Vagina (tissue), 2 donors: ENCODE data around the gene ZDHHC20. TPM values are rescaled to one million over a fixed set of nuclear protein-coding genes. Genes with fewer than 3 reads are reported as not detected.

ENCODE experiments used
- DNase-seq, 2 donors: peaks; one replicate each; pipeline ENCODE4 v3.0.0-alpha.2; 2017; ENCODE audit errors: extremely low spot score in 2 of 2
- H3K27ac ChIP-seq: fragments of 200-600 bp; sonication (generic); one replicate; pipeline ENCODE4 v1.5.1; 2019
- H3K27me3 ChIP-seq: fragments of 200-600 bp; sonication (generic); one replicate; pipeline ENCODE4 v1.5.1; 2019
- H3K36me3 ChIP-seq, 2 donors: fragments of 200-600 bp; sonication (generic); one replicate each; pipeline ENCODE4 v1.5.1; 2017 to 2019
- H3K4me1 ChIP-seq: fragments of 200-600 bp; sonication (generic); one replicate; pipeline ENCODE4 v1.5.1; 2019
- H3K4me3 ChIP-seq, 2 donors: fragments of 200-600 bp; sonication (generic); 1 replicate in 1 of 2; 2 replicates in 1 of 2; pipeline ENCODE4 v1.5.1; 2016 to 2019
- H3K9me3 ChIP-seq: fragments of 200-600 bp; sonication (generic); one replicate; pipeline ENCODE4 v1.5.1; 2019
- POLR2A ChIP-seq, 2 donors: fragments of 450-650 bp; IDR thresholded peaks; one replicate each; pipeline ENCODE4 v1.6.1; 2017; ENCODE audit warnings: antibody characterized with exemption in 2 of 2, mild to moderate bottlenecking in 2 of 2, moderate library complexity in 2 of 2
- POLR2AphosphoS5 ChIP-seq, 2 donors: sonication (generic); formaldehyde crosslinking; IDR thresholded peaks; one replicate each; pipeline ENCODE4 v1.9.0; 2017; ENCODE audit warnings: antibody characterized with exemption in 2 of 2, mild to moderate bottlenecking in 2 of 2, low read depth in 1 of 2; ENCODE audit not compliant: insufficient read depth in 1 of 2
- intact Hi-C: fragments of 100-400 bp; cut with DNase I; formaldehyde crosslinking; loops from one replicate; pipeline ENCODE4 v1.15.1; 2023
- total RNA-seq: library from RNA; depleted of rRNA; stranded (reverse); fragments of >200 nt; gene quantifications from one replicate; pipeline ENCODE4 v1.2.3, GENCODE V29; 2016
- TF ChIP-seq, protein P1 (sequence below), 3 experiments: fragments of 450-650 bp in 2 of 3; fragments of 200-600 bp in 1 of 3; sonication (generic) in 1 of 3; IDR thresholded peaks; one replicate each; pipeline ENCODE4 v1.5.1; 2017 to 2019; ENCODE audit warnings: antibody characterized with exemption in 3 of 3, mild to moderate bottlenecking in 2 of 3, moderate library complexity in 2 of 3

The ZDHHC20 gene
- total RNA-seq, 1 donor from 2014 or later: 54.8 TPM

DNA sequence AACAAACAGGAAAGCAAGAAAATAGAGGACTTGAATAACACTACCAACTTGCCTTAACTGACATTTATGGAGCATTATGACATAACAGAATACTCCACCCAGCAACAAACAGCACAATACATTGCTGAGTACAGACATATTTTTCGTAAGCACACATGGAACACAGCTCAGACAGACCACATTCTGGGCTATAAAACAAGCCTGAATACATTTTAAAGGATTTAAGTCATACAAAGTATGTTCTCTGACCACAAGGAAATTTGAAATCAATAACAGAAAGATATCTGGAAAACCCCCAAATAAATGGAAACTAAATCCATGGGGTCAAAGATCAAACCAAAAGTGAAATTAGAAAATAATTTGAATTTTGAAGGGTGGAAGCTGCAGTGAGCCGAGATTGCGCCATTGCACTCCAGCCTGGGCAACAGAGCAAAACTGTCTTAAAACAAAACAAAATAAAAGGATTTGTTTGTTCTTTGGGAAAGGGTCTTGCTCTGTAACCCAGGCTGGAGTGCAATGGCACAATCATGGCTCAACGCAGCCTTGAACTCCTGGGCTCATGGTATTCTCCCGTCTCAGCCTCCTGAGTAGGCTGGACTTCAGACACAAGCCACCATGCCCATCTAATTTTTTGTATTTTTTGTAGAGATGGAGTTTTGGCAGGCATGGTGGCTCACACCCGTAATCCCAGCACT is 5.6 kb downstream of the ZDHHC20 start:
- H3K36me3 ChIP-seq: no peaks in the 10 kb centered on the region
- H3K4me1 ChIP-seq: peaks cover 29% of the 10 kb centered on the region
- TF ChIP-seq, protein P1, sequence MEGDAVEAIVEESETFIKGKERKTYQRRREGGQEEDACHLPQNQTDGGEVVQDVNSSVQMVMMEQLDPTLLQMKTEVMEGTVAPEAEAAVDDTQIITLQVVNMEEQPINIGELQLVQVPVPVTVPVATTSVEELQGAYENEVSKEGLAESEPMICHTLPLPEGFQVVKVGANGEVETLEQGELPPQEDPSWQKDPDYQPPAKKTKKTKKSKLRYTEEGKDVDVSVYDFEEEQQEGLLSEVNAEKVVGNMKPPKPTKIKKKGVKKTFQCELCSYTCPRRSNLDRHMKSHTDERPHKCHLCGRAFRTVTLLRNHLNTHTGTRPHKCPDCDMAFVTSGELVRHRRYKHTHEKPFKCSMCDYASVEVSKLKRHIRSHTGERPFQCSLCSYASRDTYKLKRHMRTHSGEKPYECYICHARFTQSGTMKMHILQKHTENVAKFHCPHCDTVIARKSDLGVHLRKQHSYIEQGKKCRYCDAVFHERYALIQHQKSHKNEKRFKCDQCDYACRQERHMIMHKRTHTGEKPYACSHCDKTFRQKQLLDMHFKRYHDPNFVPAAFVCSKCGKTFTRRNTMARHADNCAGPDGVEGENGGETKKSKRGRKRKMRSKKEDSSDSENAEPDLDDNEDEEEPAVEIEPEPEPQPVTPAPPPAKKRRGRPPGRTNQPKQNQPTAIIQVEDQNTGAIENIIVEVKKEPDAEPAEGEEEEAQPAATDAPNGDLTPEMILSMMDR (IDR thresholded peaks at IDR 0.05): no peak
- peak in 1 of 2 donors; percentile 13 for TF ChIP-seq POLR2AphosphoS5 (IDR thresholded peaks at IDR 0.05; ENCODE audit: insufficient read depth in 1 of 2, low read depth in 1 of 2)
- intact Hi-C loops: no loop called here
- no peaks in the 10 kb centered on the region for H3K9me3 ChIP-seq
- peak overlapping the region; percentile 33 for H3K27ac ChIP-seq
- DNase-seq: no peak
- no peaks in the 10 kb centered on the region for H3K27me3 ChIP-seq
- H3K4me3 ChIP-seq: no peak overlapping the region

DNA sequence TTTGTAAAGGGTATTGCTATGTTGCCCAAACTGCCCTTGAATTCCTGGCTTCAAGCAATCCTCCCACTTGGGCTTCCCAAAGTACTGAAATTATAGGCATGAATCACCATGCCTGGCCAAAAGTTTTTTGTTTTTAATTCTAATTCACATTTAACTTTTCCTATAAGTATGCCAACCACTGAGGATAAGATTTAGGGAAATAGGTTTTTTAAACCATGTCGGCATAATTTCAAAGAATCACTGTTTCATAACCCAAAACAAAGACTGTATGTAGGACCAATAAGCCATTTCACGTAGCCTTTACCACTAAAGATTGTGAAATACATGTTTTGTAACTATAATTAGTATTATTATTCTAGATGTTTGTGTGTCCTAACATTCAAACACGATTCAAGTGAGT is 8.2 kb downstream of the ZDHHC20 start:
- TF ChIP-seq, protein P1 (IDR thresholded peaks at IDR 0.05): no peak
- TF ChIP-seq POLR2A (IDR thresholded peaks at IDR 0.05) (no peak), POLR2AphosphoS5 (IDR thresholded peaks at IDR 0.05; ENCODE audit: insufficient read depth in 1 of 2, low read depth in 1 of 2) (no peak)
- Histone ChIP-seq H3K27ac (no peak overlapping the region), H3K4me3 (no peak overlapping the region), H3K9me3 (no peaks in the 10 kb centered on the region), H3K36me3 (no peaks in the 10 kb centered on the region), H3K27me3 (no peaks in the 10 kb centered on the region), H3K4me1 (peaks cover 20% of the 10 kb centered on the region)
- intact Hi-C loops: no loop called here
- no peak for DNase-seq

DNA sequence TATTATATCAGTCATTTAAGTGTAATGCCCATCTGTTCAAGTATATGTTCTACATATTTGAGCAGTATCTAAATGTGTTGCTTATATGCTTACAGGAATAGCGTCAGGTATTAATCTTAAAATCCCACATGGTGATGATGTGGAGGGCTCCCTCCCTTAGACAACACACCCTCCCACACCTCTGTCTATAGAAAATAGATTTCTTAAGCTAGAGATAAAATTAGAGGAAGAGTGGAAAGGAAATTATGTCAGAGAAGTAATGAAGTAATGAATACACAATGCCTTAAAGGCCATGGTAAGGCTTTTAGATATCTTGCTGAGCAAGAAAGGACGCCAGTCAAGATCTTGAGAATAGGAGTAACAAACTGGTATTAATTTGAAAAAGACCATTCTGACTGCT is 12.4 kb downstream of the ZDHHC20 start:
- H3K4me3 ChIP-seq: no peak overlapping the region
- no peaks in the 10 kb centered on the region for H3K9me3 ChIP-seq
- H3K4me1 ChIP-seq: peaks cover 28% of the 10 kb centered on the region
- TF ChIP-seq, protein P1 (IDR thresholded peaks at IDR 0.05): no peak
- TF ChIP-seq POLR2AphosphoS5 (IDR thresholded peaks at IDR 0.05; ENCODE audit: insufficient read depth in 1 of 2, low read depth in 1 of 2) (no peak), POLR2A (IDR thresholded peaks at IDR 0.05) (no peak)
- DNase-seq: no peak
- no peaks in the 10 kb centered on the region for H3K27me3 ChIP-seq
- H3K36me3 ChIP-seq: no peaks in the 10 kb centered on the region
- H3K27ac ChIP-seq: no peak overlapping the region
- intact Hi-C loops: no loop called here

DNA sequence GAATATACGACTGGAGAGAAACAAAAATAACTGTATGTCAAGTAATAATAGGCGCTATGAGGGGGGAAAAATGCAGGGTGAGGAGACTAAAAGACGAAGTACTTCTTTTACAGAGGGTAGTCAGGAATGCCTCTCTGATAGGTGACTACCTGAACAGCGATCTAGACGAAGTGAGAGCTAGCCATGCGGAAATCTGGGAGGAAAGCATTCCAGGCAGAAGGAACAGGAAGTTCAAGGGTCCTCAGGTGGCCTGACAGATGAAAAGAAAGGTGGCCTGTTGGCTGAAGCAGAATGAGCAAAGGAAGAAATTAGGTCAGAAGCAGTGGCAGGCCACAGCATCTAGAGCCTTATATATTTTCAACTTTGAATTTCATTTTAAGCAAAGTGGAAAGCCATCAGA is 13.3 kb downstream of the ZDHHC20 start:
- Histone ChIP-seq H3K4me1 (peaks cover 21% of the 10 kb centered on the region), H3K27me3 (no peaks in the 10 kb centered on the region), H3K4me3 (no peak overlapping the region), H3K9me3 (no peaks in the 10 kb centered on the region), H3K36me3 (no peaks in the 10 kb centered on the region), H3K27ac (no peak overlapping the region)
- intact Hi-C loops: no loop called here
- no peak for TF ChIP-seq POLR2A (IDR thresholded peaks at IDR 0.05)
- TF ChIP-seq POLR2AphosphoS5 (IDR thresholded peaks at IDR 0.05; ENCODE audit: insufficient read depth in 1 of 2, low read depth in 1 of 2): no peak
- TF ChIP-seq, protein P1 (IDR thresholded peaks at IDR 0.05): no peak
- no peak for DNase-seq

DNA sequence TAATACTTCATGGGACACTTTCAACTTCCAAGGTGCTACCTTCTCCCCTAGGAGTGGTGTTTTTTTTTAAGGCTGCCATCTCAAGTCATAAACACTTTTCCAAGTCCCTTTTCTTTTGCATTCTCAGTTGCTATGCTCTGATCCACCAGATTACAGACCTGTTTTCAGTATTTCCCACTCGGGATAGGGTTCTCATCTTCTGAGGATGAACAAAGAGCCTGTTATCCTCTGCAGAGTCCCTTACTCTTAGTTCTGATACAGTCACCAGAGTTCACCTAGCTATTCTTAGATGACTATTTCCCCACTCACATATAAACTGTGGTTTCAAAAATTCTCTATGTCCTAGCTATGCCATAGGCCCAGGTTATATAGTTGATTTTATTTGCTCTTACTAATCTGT is 15.9 kb downstream of the ZDHHC20 start:
- TF ChIP-seq POLR2A (IDR thresholded peaks at IDR 0.05) (no peak), POLR2AphosphoS5 (IDR thresholded peaks at IDR 0.05; ENCODE audit: insufficient read depth in 1 of 2, low read depth in 1 of 2) (no peak)
- TF ChIP-seq, protein P1 (IDR thresholded peaks at IDR 0.05): no peak
- no peak for DNase-seq
- no peaks in the 10 kb centered on the region for H3K27me3 ChIP-seq
- intact Hi-C loops: no loop called here
- no peaks in the 10 kb centered on the region for H3K36me3 ChIP-seq
- no peak overlapping the region for H3K27ac ChIP-seq
- H3K4me3 ChIP-seq: no peak overlapping the region
- peaks cover 18% of the 10 kb centered on the region for H3K4me1 ChIP-seq
- H3K9me3 ChIP-seq: no peaks in the 10 kb centered on the region
